Measurements from ENCODE around the gene GALNT7.

The GALNT7 gene

DNA sequence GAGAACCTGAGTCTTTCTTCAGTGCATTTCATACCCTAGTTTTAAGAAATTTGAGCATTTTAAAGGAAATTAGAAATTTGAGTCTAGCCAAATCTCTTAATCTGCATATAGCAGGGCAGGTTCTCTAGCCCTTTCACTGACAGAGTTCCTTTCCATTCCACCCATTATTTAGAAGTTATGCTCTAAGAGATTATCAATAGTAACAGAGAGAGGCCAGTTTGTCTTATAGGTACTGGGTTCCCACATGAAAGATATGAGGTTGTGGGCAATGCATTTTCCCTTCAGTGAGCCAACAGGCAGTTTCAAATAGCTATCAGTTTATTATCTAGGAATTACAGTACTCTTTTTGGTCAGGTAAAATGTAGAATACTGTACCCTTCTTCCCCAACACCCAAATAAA is 7.3 kb upstream of the GALNT7 start:
- no peak overlapping the region for H3K9ac ChIP-seq
- H3K4me3 ChIP-seq (ENCODE audit: low read depth, low read length), result no peak overlapping the region
- no peak overlapping the region for H3K27ac ChIP-seq
- H3K9me3 ChIP-seq (ENCODE audit: control insufficient read depth, low read length), result no peaks in the 10 kb centered on the region
- H3K4me1 ChIP-seq, result no peaks in the 10 kb centered on the region
- H3K36me3 ChIP-seq (ENCODE audit: control insufficient read depth, insufficient read depth, low read length), result no peaks in the 10 kb centered on the region
- TF ChIP-seq, protein P1, sequence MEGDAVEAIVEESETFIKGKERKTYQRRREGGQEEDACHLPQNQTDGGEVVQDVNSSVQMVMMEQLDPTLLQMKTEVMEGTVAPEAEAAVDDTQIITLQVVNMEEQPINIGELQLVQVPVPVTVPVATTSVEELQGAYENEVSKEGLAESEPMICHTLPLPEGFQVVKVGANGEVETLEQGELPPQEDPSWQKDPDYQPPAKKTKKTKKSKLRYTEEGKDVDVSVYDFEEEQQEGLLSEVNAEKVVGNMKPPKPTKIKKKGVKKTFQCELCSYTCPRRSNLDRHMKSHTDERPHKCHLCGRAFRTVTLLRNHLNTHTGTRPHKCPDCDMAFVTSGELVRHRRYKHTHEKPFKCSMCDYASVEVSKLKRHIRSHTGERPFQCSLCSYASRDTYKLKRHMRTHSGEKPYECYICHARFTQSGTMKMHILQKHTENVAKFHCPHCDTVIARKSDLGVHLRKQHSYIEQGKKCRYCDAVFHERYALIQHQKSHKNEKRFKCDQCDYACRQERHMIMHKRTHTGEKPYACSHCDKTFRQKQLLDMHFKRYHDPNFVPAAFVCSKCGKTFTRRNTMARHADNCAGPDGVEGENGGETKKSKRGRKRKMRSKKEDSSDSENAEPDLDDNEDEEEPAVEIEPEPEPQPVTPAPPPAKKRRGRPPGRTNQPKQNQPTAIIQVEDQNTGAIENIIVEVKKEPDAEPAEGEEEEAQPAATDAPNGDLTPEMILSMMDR (IDR thresholded peaks at IDR 0.05), result no peak
- no peaks in the 10 kb centered on the region for H3K79me2 ChIP-seq
- H2AFZ ChIP-seq, result no peak overlapping the region
- H3K27me3 ChIP-seq (ENCODE audit: control insufficient read depth, insufficient read depth, low read length), result no peaks in the 10 kb centered on the region
- no peak overlapping the region for H3K4me2 ChIP-seq (ENCODE audit: low read length)

DNA sequence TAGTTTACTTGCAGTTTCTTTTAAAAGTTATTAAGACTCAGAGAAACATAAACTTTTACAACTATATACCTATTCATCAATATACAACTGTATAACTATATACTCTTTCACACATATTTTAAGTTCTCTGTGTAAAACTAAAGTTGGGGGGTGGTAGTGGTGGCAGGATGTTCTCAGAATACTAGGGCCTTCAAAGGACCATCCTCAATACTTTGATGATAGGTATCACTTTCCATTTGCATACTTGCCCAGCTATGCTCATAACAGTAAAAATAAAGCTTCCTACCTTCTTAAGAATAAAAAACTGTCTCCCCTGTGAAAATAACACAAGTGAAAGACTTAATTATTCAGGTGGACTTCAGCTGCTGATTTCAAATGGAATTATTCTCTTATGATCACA is 2.9 kb upstream of the GALNT7 start:
- no peaks in the 10 kb centered on the region for H3K36me3 ChIP-seq (ENCODE audit: control insufficient read depth, insufficient read depth, low read length)
- H3K4me1 ChIP-seq, result no peaks in the 10 kb centered on the region
- no peaks in the 10 kb centered on the region for H3K27me3 ChIP-seq (ENCODE audit: control insufficient read depth, insufficient read depth, low read length)
- H3K9me3 ChIP-seq (ENCODE audit: control insufficient read depth, low read length), result no peaks in the 10 kb centered on the region
- H3K27ac ChIP-seq, result no peak overlapping the region
- TF ChIP-seq, protein P1 (IDR thresholded peaks at IDR 0.05), result no peak
- no peak overlapping the region for H2AFZ ChIP-seq
- no peak overlapping the region for H3K4me2 ChIP-seq (ENCODE audit: low read length)
- H3K9ac ChIP-seq, result no peak overlapping the region
- no peaks in the 10 kb centered on the region for H3K79me2 ChIP-seq
- H3K4me3 ChIP-seq (ENCODE audit: low read depth, low read length), result no peak overlapping the region

DNA sequence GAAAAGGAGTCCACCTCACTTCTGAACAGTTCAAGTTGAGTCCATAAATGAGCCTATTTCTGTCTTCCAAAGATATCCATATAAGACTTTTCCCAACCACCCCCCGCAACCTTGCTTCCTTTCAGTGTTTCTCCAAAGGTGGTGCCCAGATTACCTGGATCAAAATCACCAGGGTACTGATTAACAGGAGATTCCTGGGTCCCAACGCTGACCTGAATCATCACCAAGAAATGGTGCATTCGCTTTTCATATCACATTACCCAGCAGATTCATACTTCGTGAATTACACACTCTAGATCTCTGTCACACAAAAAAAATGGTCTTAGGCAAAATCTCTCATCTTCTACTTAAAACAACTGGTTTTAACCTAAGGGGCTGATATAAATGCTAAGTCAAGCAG is 2.1 kb upstream of the GALNT7 start:
- no peak overlapping the region for H3K27ac ChIP-seq
- H3K36me3 ChIP-seq (ENCODE audit: control insufficient read depth, insufficient read depth, low read length), result no peaks in the 10 kb centered on the region
- H3K4me2 ChIP-seq (ENCODE audit: low read length), result no peak overlapping the region
- TF ChIP-seq, protein P1 (IDR thresholded peaks at IDR 0.05), result no peak
- H2AFZ ChIP-seq, result no peak overlapping the region
- H3K9ac ChIP-seq, result no peak overlapping the region
- no peak overlapping the region for H3K4me3 ChIP-seq (ENCODE audit: low read depth, low read length)
- H3K9me3 ChIP-seq (ENCODE audit: control insufficient read depth, low read length), result no peaks in the 10 kb centered on the region
- H3K4me1 ChIP-seq, result no peaks in the 10 kb centered on the region
- H3K27me3 ChIP-seq (ENCODE audit: control insufficient read depth, insufficient read depth, low read length), result no peaks in the 10 kb centered on the region
- no peaks in the 10 kb centered on the region for H3K79me2 ChIP-seq

DNA sequence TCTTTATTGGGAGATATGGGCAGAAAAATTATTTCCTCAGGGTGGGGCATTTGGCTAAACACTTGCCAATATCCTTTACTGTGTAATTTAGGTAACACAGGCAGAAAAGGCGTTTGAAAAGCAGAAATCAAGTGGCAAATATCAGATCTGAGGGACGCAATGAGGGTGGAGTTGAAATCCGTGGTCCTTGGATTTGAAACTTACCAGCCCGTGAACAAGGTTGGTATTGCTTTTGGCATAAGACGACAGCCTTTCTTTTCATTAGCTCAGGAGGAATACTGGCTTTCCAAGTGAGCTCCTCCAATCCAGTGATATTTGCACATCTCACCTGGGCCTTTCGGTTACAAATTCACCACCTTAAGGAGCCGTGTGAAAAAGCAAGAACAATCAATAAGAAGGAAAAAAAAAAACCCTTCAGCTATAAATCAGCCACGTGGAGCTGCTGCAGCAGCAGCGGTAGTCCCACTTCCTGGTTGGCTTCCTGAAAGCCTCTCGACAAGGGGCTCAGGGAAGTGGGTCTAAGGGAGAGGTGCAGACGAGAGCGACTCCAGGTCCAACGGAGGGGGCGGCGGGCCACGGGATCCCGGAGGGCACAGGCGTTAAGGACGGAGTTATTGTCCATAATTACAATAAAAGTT is 734 bp upstream of the GALNT7 start:
- TF ChIP-seq, protein P1 (IDR thresholded peaks at IDR 0.05), result no peak
- Histone ChIP-seq H3K4me1 (no peaks in the 10 kb centered on the region), H3K79me2 (peaks cover 10% of the 10 kb centered on the region), H3K4me3 (ENCODE audit: low read depth, low read length) (peak overlapping the region; percentile 76), H3K4me2 (ENCODE audit: low read length) (peak overlapping the region; percentile 72), H2AFZ (peak overlapping the region; percentile 87), H3K9me3 (ENCODE audit: control insufficient read depth, low read length) (no peaks in the 10 kb centered on the region), H3K27ac (peak overlapping the region; percentile 49), H3K36me3 (ENCODE audit: control insufficient read depth, insufficient read depth, low read length) (no peaks in the 10 kb centered on the region), H3K9ac (no peak overlapping the region), H3K27me3 (ENCODE audit: control insufficient read depth, insufficient read depth, low read length) (no peaks in the 10 kb centered on the region)

DNA sequence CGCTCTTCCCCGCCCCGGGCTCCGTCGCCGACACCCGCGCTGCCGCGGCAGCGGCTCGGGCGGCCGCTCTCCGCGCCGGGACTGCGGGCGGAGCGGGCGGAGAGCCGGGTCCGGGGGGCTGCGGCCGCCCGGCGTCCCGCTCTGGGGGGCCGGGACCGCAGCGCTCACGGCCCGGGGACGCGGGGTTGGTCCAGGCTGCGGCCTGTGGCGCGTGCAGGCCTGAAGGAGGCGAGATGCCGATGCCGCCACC is 492 bp downstream of the GALNT7 start:
- no peak overlapping the region for H3K9ac ChIP-seq
- peak overlapping the region; percentile 69 for H3K4me3 ChIP-seq (ENCODE audit: low read depth, low read length)
- peaks cover 10% of the 10 kb centered on the region for H3K79me2 ChIP-seq
- peak overlapping the region; percentile 92 for H3K4me2 ChIP-seq (ENCODE audit: low read length)
- H3K4me1 ChIP-seq, result no peaks in the 10 kb centered on the region
- no peaks in the 10 kb centered on the region for H3K9me3 ChIP-seq (ENCODE audit: control insufficient read depth, low read length)
- peak overlapping the region; percentile 77 for H2AFZ ChIP-seq
- no peaks in the 10 kb centered on the region for H3K36me3 ChIP-seq (ENCODE audit: control insufficient read depth, insufficient read depth, low read length)
- TF ChIP-seq, protein P1 (IDR thresholded peaks at IDR 0.05), result no peak
- peak overlapping the region; percentile 76 for H3K27ac ChIP-seq
- no peaks in the 10 kb centered on the region for H3K27me3 ChIP-seq (ENCODE audit: control insufficient read depth, insufficient read depth, low read length)

Data from parathyroid adenoma (tissue), 2 donors.